MM.1S (cell line): ENCODE results near the gene RADIL.

Experiments
- DNase-seq: peaks from one replicate; pipeline ENCODE4 v3.0.0-alpha.2; 2015
- H2AFZ ChIP-seq: fragments of 300-600 bp; sonication (generic); 2 replicates; pipeline ENCODE4 v1.6.0; 2016; ENCODE audit warnings: antibody characterized with exemption, low read length
- H3F3A ChIP-seq: fragments of 300-600 bp; sonication (generic); 2 replicates; pipeline ENCODE4 v1.6.1; 2016; ENCODE audit warnings: mild to moderate bottlenecking, antibody characterized with exemption, low read length, moderate library complexity, mixed read lengths; ENCODE audit not compliant: insufficient read depth
- H3K27ac ChIP-seq: fragments of 300-600 bp; sonication (generic); 2 replicates; pipeline ENCODE4 v1.5.1; 2016; ENCODE audit warnings: mild to moderate bottlenecking, low read length
- H3K27me3 ChIP-seq: fragments of 300-600 bp; sonication (generic); replicated peaks from 2 replicates; pipeline ENCODE4 v1.6.0; 2016; ENCODE audit warnings: low read length; ENCODE audit not compliant: insufficient read depth
- H3K36me3 ChIP-seq: fragments of 300-600 bp; sonication (generic); replicated peaks from 2 replicates; pipeline ENCODE4 v1.6.1; 2016; ENCODE audit warnings: mild to moderate bottlenecking, low read length, mixed read lengths; ENCODE audit not compliant: insufficient read depth
- H3K4me1 ChIP-seq: fragments of 300-600 bp; sonication (generic); 2 replicates; pipeline ENCODE4 v1.6.1; 2016; ENCODE audit warnings: low read length, mixed read lengths
- H3K4me2 ChIP-seq: fragments of 300-600 bp; sonication (generic); 2 replicates; pipeline ENCODE4 v1.6.0; 2016; ENCODE audit warnings: low read depth, low read length
- H3K4me3 ChIP-seq: fragments of 300-600 bp; sonication (generic); 2 replicates; pipeline ENCODE4 v1.5.1; 2016; ENCODE audit warnings: low read length, mixed read lengths
- H3K79me2 ChIP-seq: fragments of 300-600 bp; sonication (generic); 2 replicates; pipeline ENCODE4 v1.6.1; 2016; ENCODE audit warnings: mixed run types, low read length, mixed read lengths
- H3K9ac ChIP-seq: fragments of 300-600 bp; sonication (generic); 2 replicates; pipeline ENCODE4 v1.6.1; 2016; ENCODE audit warnings: low read length, mixed read lengths
- H3K9me2 ChIP-seq: fragments of 300-600 bp; sonication (generic); replicated peaks from 2 replicates; pipeline ENCODE4 v1.6.1; 2016; ENCODE audit warnings: mild to moderate bottlenecking, low read length, mixed read lengths; ENCODE audit not compliant: insufficient read depth
- H3K9me3 ChIP-seq: fragments of 300-600 bp; sonication (generic); replicated peaks from 2 replicates; pipeline ENCODE4 v1.6.1; 2016; ENCODE audit warnings: mild to moderate bottlenecking, low read length, mixed read lengths; ENCODE audit not compliant: insufficient read depth
- H4K20me1 ChIP-seq: fragments of 300-600 bp; sonication (generic); 2 replicates; pipeline ENCODE4 v1.6.1; 2016; ENCODE audit warnings: mild to moderate bottlenecking, low read length, moderate library complexity, mixed read lengths; ENCODE audit not compliant: insufficient read depth
- CTCF ChIP-seq: fragments of 300-600 bp; sonication (generic); IDR thresholded peaks from 2 replicates; pipeline ENCODE4 v1.5.1; 2016; ENCODE audit warnings: antibody characterized with exemption, low read length, mixed read lengths
- EZH2 ChIP-seq: fragments of 300-600 bp; sonication (generic); optimal IDR thresholded peaks from 2 replicates; pipeline ENCODE3; 2017; ENCODE audit warnings: low read depth, mild to moderate bottlenecking, antibody characterized with exemption, low read length, mixed read lengths
- EZH2phosphoT487 ChIP-seq: fragments of 300-600 bp; sonication (generic); IDR thresholded peaks from 2 replicates; pipeline ENCODE4 v1.6.1; 2018; ENCODE audit warnings: antibody characterized with exemption, low read length

The RADIL gene

GRCh38 chr7:4871056-4871680 is 12.3 kb downstream of the RADIL start:
- H3K9me3 ChIP-seq: no peaks in the 10 kb centered on the region
- no peak for DNase-seq
- no peak overlapping the region for H3K4me2 ChIP-seq
- H3K4me3 ChIP-seq: no peak overlapping the region
- no peak for TF ChIP-seq EZH2
- TF ChIP-seq CTCF: no peak
- TF ChIP-seq EZH2phosphoT487: no peak
- H4K20me1 ChIP-seq: no peaks in the 10 kb centered on the region
- peaks cover 58% of the 10 kb centered on the region for H3K27me3 ChIP-seq
- no peak overlapping the region for H3K9ac ChIP-seq
- no peaks in the 10 kb centered on the region for H3K4me1 ChIP-seq
- no peaks in the 10 kb centered on the region for H3K79me2 ChIP-seq
- H3K27ac ChIP-seq: no peak overlapping the region
- no peaks in the 10 kb centered on the region for H3F3A ChIP-seq
- H2AFZ ChIP-seq: no peak overlapping the region
- H3K9me2 ChIP-seq: no peaks in the 10 kb centered on the region
- H3K36me3 ChIP-seq: no peaks in the 10 kb centered on the region

GRCh38 chr7:4868493-4868892 is 15.0 kb downstream of the RADIL start:
- H3K4me3 ChIP-seq: no peak overlapping the region
- H3K9me2 ChIP-seq: no peaks in the 10 kb centered on the region
- H3K9ac ChIP-seq: no peak overlapping the region
- no peak overlapping the region for H3K4me2 ChIP-seq
- TF ChIP-seq EZH2phosphoT487: no peak
- no peaks in the 10 kb centered on the region for H4K20me1 ChIP-seq
- no peaks in the 10 kb centered on the region for H3K9me3 ChIP-seq
- H3K27ac ChIP-seq: no peak overlapping the region
- H3F3A ChIP-seq: no peaks in the 10 kb centered on the region
- peaks cover 56% of the 10 kb centered on the region for H3K27me3 ChIP-seq
- H3K79me2 ChIP-seq: no peaks in the 10 kb centered on the region
- no peak overlapping the region for H2AFZ ChIP-seq
- H3K36me3 ChIP-seq: no peaks in the 10 kb centered on the region
- DNase-seq: no peak
- H3K4me1 ChIP-seq: no peaks in the 10 kb centered on the region

GRCh38 chr7:4866528-4867496 is 16.7 kb downstream of the RADIL start:
- Histone ChIP-seq H3K9me2 (no peaks in the 10 kb centered on the region), H3K4me1 (no peaks in the 10 kb centered on the region), H3K27ac (no peak overlapping the region), H3K79me2 (no peaks in the 10 kb centered on the region), H3K4me2 (no peak overlapping the region), H4K20me1 (no peaks in the 10 kb centered on the region), H3K9me3 (no peaks in the 10 kb centered on the region), H2AFZ (no peak overlapping the region), H3K27me3 (peaks cover 56% of the 10 kb centered on the region), H3K9ac (no peak overlapping the region), H3K36me3 (no peaks in the 10 kb centered on the region), H3K4me3 (no peak overlapping the region), H3F3A (no peaks in the 10 kb centered on the region)
- no peak for TF ChIP-seq CTCF
- TF ChIP-seq EZH2: no peak
- TF ChIP-seq EZH2phosphoT487: no peak
- DNase-seq: no peak
